ENCODE data around the gene RENBP.

GRCh38 chrX:153992180-153992579 is 47.7 kb upstream of the RENBP start:
- TF ChIP-seq, protein P1, sequence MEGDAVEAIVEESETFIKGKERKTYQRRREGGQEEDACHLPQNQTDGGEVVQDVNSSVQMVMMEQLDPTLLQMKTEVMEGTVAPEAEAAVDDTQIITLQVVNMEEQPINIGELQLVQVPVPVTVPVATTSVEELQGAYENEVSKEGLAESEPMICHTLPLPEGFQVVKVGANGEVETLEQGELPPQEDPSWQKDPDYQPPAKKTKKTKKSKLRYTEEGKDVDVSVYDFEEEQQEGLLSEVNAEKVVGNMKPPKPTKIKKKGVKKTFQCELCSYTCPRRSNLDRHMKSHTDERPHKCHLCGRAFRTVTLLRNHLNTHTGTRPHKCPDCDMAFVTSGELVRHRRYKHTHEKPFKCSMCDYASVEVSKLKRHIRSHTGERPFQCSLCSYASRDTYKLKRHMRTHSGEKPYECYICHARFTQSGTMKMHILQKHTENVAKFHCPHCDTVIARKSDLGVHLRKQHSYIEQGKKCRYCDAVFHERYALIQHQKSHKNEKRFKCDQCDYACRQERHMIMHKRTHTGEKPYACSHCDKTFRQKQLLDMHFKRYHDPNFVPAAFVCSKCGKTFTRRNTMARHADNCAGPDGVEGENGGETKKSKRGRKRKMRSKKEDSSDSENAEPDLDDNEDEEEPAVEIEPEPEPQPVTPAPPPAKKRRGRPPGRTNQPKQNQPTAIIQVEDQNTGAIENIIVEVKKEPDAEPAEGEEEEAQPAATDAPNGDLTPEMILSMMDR (IDR thresholded peaks at IDR 0.05) = no peak
- TF ChIP-seq ZFX (IDR thresholded peaks at IDR 0.05; ENCODE audit: borderline replicate concordance) = no peak

Data from 22Rv1 (cell line).